NCI-H460 (cell line): ENCODE data around the gene RPS19BP1. TPM values are rescaled to one million over a fixed set of nuclear protein-coding genes. Genes with fewer than 3 reads are reported as not detected.
"Not testable (repeated sequence)": the region's sequence is repeated elsewhere in the genome, so short reads cannot be mapped to it uniquely, and the experiment has no call there.

Experiments used
- DNase-seq: peaks from one replicate; pipeline ENCODE4 v3.0.0-alpha.2; 2016; ENCODE audit warnings: low read depth; ENCODE audit errors: extremely low read depth
- total RNA-seq: library from RNA; depleted of rRNA; stranded (reverse); fragments of >200 nt; shearing (Covaris generic); gene quantifications from 2 replicates; pipeline ENCODE4 v1.2.3, GENCODE V29; 2014

RPS19BP1 gene
- total RNA-seq, 1 experiment from 2014 or later = 80.2 TPM

DNA sequence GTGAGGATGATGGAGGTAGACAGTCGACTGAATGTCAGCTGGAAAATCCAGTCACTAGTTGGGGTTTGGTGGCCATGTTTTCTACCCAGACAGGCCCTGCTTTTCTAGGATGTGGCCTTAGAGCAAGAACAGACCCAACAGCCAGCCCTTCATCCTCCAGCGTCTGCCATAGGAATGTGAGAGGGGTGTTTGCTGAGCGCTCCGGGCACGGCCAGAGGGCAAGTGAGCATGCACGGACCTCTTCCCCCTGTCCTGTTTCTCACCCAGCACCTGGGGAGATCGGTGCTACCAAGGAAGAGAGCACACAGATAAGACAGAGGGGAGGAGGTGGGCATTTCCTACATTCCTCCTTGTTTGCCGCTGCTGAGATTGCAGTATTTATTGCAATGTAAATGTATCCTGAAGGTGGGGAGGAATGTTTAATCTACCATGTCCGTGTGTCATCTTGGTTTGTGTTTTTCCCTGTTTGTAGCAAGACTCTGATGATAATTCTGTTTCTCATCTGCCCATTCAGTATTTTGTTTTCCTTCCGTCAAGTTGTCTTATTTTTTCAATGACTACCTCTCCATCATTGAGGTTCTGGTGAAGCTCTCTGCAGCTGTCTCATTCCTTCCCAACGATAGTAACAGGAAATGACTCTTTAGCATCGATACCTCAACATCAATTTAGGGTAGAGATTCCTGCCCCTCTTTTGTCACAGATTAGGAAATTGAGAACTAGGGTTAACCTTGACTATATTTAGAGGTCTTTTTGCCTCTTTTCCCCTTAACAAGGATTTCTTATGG, 17.1 kb downstream of the RPS19BP1 start:
- no peak for DNase-seq

DNA sequence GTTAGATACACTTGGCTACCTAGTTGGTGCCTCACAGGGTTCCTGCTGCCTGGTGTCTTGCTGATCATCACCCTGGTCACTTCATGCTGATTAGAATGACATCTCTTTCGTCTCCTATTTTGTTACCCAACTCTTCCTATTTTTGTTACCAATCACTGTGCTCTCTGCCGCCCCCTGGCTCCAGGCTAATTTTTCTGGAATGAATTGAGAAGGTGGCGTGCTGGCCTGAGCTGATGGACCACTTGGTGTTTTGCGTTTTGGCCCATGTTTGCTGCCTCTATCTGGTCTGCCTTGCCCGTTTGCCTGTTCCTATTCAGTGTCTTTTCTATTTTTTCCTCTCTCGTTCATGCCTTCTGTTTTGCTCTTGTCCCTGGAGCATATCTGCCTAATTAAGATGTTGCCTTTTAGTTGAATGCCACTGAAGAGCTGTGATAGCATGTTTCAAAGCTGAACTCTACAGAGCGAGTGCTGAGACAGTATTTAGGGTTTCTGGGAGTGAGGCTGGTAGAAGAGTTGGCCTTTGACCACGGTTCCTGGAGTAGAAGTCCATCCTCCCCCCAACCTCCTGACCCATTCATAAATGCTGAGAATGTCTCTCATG, 18.1 kb downstream of the RPS19BP1 start:
- DNase-seq = no peak

DNA sequence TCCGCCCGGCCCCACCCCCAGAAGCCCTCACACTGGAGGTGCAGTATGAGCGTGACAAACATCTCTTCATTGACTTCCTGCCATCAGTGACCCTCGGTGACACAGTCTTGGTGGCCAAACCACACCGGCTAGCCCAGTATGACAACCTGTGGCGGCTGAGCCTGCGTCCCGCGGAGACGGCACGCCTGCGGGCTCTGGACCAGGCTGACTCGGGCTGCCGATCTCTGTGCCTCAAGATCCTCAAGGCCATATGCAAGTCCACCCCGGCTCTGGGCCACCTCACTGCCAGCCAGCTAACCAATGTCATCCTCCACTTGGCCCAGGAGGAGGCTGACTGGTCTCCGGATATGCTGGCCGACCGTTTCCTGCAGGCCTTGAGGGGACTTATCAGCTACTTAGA, 18.8 kb downstream of the RPS19BP1 start:
- no peak for DNase-seq

DNA sequence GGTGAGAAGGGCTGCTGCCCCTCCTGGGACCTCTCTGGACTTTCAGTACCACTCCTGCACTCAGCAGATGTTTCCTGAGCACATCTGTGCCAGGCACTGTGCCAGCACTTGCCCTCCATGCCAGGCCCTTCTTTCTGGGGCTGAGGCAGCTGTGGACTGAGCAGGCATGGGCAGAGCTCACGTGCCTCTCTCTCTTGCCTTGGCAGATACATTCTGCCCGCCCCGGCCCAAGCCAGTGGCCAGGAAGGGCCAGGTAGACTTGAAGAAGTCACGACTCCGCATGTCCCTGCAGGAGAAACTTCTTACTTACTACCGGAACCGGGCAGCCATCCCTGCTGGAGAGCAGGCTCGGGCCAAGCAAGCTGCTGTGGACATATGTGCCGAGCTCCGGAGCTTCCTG, 20.5 kb downstream of the RPS19BP1 start:
- DNase-seq = no peak

DNA sequence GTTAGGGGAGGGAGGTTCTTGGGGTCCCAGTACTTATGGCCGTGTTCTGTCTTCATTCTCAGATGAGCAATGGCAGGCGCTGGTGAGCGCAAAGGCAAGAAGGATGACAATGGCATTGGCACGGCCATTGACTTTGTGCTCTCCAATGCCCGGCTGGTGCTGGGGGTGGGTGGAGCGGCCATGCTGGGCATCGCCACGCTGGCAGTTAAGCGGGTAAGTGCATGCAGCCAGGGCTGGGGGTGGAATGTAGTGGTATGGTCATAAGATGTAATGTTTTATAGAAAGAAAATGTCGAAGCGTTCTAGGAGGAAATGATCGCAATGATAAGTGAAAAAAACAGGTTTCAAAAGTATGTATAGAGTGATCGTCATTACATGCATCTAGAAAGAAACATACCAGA, 21.3 kb downstream of the RPS19BP1 start:
- no peak for DNase-seq

DNA sequence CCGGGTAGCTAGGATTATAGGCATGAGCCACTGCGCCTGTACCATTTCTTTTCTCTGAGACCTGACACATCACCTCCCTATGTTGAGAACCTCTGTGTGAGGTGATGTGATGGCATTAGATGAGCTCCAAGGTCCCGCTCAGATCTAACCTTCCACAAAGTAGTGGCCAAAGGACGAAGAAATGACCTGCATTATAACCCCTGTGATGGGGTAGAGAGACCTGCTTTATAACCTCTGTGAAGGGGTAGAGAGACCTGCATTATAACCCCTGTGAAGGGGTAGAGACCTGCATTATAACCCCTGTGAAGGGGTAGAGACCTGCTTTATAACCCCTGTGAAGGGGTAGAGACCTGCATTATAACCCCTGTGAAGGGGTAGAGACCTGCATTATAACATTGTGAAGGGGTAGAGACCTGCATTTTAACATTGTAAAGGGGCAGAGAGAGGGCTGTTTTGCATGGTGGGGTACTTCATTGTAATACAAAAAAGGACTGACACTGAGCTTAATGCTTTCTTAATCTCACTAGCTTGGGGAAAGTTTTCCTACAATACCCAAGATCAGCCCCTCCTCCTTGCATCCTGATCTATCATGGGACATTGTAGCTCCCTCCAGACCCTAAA, 21.9 kb downstream of the RPS19BP1 start:
- DNase-seq = no peak

DNA sequence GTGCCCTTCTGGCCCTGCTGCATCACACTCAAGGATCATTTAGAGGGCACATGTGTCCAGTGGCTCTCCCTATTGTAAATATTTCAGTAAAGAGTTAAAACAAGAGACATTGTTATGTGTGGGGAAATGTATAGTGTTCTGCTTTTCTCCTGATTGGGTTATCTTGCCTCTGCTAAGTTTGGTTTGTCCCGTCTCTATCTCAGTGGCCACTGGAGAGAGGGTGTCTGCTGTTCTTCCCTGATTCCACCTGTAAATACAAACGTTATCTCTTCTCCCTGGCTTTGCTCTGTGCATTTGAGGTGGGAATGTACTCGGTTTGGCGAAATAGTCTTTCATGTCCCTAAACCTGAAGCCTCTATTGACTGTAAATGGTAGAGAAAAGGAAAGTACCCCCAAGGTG, 24.2 kb downstream of the RPS19BP1 start:
- DNase-seq = no peak

DNA sequence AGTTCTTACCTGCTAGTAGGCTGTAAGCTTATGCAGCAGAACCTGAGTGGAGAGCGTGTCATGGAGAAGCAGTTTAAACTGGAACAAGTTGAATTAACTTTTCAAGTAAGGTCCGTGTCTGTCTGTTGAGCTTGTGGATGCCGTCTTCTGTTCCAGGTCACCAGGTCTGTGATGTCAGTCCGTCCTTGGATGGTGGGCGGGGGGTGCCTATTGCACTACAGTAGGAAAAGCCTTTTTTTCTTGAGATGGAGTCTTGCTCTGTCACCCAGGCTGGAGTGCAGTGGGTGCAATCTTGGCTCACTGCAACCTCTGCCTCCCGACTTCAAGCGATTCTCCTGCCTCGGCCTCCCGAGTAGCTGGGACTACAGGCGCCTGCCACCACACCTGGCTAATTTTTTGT, 25.5 kb downstream of the RPS19BP1 start:
- not testable (repeated sequence) for DNase-seq

DNA sequence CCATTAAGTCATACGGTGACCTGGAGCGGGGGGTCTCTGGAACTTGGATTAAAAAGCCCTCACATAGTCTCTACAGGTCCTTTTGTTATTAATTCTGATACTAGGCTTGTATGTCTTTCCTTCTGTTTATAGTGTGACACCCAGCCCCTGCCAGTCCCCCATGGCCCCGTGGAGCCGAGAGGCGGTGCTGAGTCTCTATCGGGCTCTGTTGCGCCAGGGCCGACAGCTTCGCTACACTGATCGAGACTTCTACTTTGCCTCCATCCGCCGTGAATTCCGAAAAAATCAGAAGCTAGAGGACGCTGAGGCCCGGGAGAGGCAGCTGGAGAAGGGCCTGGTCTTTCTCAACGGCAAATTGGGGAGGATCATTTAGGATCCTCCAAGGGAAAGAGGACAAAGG, 28.5 kb downstream of the RPS19BP1 start:
- no peak for DNase-seq

DNA sequence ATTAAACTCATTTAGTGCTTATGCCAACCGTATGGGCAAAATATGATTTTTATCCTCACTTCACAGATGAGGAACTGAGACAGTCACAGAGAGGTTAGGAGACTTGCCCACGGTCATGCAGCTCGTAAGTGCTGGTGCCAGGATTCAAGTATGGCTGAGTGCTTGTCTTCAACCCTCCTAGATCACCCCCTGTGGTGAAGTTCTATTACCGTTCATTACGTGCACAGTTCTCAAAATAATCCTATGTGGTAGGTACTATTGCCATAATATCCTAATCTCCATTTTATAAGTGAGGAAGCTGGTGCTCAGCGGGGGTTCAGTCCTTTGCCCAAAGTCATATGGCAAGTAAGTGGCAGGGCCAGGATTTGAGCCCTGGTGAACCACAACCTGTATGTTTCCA, 28.9 kb downstream of the RPS19BP1 start:
- no peak for DNase-seq

DNA sequence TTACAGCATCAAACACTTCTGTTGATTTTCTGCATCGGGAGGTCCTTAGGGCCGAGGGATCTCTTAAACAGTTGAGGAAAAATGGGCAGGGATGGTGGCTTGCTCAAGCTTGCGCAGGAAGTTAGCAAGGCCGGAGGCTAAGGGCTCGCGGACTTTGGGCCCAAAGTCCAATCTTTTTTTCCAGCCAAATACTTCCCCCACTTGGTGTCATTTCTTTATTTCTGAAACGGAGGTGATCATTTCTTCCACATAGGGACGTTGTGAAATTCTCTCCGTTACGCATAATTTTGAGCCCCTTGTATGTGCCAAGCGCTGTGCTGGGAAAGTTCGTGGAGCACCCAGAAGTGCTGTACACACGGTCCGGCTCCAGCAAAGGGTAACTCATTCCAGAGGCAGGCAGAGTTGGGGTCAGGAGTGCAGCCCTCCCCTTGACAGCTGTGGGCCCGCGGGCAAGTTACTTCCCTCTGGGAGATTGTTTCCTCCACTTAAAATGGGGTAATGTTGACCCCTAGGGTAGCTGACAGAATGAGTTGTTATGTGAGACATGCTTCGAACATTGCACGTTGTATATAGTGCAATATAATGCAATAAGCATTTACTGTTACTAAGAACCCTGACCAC, 29.6 kb downstream of the RPS19BP1 start:
- DNase-seq = no peak

DNA sequence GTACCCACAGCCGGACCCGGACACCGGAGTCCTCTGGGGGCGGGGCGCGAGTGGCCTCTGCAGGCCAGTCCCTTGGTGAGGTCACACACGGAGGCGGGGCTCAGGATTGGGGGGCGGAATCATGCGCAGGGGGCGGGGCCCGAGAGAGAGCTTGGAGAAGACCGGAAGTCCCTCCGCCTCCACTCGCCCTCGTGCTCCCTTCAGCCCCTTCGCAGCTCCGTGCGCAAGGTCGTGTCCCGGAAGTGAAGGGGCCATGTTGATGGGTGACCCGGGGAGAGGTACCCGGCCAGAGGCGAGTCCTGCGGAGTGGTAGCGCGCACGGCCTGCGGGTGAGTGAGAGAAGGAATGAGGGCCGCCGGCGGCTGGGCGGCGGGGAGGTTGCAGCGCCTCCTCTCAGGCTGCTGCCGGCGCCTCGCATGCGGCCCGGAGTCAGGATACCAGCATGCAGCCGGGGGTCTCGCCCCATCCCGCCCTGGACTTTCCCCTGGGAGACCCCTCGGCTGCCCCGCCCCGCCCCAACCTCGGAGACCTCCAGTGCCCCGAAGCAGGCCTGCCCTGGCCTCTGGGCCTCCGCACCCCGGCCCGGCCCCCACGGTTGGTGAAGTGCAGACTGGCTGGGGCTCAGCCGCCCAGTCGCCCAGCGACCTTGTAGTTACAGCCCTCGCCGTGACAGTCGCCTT, 30.3 kb downstream of the RPS19BP1 start, which contains the start of gene MIEF1:
Gene MIEF1 (plus strand): TSS at position 182 of the 680 bp plus-strand sequence. CDS start 9,005 bp downstream, outside the sequence.
- peak; percentile 90 for DNase-seq

DNA sequence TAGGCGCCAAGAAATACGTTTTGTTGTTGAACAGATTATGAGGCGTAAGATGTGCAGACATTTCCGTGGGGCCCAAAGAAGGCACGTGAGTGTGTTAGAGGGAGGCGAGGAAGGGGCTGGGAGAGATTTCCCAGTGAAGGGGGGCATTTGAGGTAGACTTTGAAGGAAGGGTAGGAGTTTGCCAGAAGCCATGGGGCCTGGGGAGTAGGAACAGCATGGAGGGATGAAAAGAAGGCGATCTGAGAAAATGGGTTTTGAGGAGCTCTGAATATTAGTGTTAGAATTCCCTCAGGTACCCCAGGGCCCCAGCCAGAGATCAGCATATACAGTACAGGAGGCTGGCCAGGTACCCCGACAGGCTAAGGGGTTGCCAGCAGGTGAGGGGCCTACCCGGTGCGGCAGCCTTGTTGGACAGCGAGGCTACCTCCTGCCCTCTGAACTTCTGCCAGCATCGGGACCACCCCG, 30.9 kb downstream of the RPS19BP1 start:
- no peak for DNase-seq

DNA sequence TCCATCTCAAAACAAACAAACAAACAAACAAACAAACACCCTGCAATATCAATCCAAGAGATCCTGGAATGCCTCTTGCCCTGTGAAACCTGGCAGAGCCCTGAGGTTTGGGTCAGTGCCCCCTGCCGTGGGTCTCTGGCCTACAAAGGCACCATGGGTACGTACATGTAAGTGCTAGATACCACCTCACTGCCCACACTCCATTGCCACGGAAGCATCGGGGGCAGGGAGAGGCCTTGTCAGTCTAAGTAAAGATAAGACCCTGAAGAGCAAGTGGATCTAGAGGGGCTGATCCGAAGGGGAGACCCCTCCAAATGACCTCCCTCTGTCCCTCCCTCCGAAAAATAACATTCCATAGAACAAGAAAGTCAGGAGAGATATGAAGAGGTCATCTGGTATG, 32.4 kb downstream of the RPS19BP1 start:
- DNase-seq = no peak

DNA sequence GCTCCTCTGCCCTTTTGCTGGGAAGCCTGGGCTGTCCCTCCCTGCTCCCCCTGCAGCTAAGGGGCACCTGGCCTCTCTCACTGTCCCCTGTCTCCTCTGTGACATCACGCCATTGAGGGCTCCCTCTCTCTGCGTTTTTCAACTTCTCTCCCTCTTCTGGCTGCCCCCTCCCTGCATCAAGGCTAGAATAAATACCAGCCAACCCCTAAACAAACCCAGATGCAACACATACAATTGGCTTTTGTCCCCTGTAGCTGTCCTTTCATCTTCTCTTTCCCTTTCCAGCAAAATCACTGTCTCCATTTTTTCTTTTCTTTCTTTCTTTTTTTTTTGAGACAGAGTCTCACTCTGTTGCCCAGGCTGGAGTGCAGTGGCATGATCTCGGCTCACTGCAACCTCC, 33.7 kb downstream of the RPS19BP1 start:
- DNase-seq = no peak

DNA sequence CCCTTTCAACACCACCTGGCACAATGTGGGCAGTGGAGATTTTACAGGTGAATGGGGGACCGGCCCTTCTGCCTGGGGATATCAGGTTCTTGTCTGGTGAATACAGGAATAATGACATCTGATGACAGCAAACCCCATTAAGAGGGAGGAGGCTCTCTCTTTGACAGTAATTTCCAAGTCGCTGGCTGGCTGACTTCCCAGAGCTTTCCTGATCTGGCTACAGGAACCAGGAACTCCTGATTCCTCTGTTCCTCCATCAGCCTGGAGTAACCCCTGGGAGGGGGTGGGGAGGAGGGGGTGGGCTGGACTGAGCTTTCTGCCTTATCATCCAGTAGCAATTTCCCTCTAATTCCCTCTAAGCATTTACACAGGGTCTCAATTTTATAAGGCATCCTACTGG, 34.2 kb downstream of the RPS19BP1 start:
- DNase-seq = no peak

DNA sequence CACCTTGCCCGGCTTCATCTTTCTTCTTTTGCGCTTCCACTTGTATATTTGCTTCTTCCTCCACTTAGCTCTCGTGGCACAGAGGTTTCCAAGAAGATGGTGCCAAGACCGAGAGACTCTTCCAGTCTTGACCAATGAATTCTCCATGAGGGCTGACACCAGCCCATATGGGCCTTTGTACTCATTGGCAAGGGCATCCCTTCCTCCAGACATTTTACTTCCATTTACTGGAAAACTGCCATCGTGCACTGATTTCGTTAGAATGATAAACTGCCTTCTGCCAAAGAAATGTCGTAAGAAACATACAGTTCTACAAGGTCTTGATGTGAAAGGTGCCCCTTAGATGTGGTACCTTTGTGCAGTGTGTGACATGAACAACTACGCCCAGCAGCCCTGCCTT, 35.1 kb downstream of the RPS19BP1 start:
- no peak for DNase-seq

DNA sequence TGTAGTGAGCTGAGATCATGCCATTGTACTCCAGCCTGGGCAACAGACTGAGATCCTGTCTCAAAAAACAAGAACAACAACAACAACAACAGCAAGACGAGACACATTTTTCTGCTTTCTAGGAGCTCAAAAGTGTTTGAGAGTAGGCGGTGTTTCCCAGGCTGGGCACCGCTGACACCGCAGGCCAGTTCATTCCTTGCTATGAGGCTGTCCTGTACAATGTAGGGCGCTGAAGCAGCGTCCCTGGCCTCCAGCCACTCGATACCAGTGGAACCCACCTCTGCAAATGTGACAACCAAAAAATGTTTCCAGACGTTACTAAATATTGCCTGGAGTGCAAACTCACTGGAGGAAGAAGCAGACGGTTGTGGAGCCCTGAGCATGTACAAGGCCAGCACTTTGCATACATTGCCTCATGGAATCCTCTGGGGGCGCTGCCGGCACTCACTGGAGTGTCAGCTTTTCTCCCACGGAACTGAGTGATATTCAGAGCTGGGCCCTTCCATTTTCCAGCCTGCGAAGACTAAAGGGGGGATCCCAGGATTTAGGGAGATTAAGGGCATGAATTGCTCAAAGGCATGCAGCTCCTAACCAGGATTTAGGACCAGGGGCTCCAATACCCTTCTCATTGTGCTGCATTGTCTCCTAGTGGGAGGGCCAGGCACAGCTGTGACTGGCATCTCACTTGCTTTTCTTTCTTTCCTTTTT, 36.3 kb downstream of the RPS19BP1 start:
- DNase-seq = peak; percentile 58

DNA sequence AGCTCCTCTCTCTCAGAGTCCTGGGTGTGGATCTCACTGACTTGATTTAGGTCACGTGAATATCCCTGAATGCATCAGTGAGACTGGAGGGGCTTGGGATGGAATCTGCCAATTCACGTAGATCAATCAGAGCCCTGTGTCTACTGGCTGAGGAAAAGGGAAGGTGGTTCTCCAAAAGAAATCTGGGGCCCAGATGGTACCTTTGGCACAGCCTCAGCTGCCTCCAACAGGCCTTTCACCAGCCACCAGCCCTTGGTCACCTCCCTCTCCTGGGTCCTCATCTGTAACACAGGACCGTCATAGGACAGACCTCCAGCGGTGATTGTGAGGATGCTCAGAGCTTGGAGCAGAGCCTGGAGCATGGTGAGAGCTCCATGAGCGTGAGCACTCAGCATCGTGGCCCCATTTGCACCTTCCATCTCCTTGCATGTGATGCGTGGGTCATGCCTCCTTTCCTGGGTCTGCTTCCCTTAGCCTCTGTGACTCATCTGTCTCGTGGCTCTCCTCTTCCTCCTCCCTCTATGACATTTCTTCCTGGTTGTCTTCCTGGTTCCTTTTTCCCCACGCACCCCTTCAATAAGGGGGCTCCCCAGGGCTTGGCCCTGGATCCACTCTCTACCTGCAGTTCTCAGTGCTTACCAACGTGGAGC, 38.0 kb downstream of the RPS19BP1 start:
- no peak for DNase-seq

DNA sequence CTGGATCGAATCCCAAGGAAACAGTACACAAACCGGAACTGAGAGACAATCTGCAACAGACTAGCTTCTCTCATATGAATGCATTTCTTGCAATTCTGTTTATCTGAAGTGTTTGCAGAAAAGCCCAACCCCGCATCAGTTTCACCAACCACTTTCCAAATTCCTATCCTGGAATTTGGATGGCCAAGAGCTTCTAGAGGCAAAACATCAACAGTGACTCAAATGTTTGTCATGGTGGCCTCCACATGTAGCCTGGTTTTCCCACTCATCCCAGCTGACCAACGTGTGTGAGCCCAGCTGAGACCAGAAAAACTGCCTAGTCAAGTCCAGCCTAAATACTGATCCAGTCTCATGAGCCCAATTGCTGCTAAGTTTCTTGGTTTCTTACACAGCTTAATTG, 38.8 kb downstream of the RPS19BP1 start:
- no peak for DNase-seq
